ENCODE data around the gene B3GALNT1.
"Not testable (repeated sequence)": the region's sequence is repeated elsewhere in the genome, so short reads cannot be mapped to it uniquely, and the experiment has no call there.

Gene B3GALNT1

DNA sequence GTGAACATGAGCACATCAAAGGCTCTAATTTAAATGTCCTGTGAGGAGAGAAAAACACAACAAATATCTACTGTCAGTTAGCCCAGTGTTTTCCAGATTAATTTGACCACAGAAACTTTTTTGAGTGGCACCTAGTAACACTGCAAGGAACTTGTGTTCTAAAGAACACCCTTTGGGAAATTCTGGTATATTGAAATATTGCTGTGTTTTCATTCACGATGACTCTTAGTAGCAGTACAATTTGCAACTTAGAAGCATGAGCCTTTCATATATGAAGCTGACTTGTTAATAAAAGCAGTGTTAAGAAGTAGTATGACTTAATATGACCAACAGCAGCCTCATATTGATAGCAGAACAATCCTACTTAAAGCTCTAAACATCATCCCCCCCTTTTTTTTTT lies 32.0 kb downstream of the B3GALNT1 start:
- DNase-seq (ENCODE audit: low read depth): no peak

DNA sequence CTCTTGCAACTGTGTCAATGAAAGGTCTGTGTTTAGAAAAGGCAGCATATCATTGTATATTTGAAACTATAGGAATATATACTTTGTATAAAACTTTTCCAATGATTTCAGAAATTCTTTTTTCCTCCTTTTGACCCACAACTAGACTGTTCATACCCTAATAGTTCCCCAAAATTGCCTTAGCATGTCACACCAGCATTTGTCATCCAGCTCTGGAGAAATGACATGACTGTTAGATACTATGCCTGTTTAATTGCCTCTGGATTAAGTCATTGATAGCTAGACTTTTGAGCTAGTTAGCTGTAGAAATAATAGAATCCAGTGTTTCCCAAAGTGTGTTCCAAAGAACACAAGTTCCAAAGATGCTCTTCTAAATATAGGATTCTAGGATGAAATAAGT lies 32.4 kb downstream of the B3GALNT1 start:
- no peak for DNase-seq (ENCODE audit: low read depth)

DNA sequence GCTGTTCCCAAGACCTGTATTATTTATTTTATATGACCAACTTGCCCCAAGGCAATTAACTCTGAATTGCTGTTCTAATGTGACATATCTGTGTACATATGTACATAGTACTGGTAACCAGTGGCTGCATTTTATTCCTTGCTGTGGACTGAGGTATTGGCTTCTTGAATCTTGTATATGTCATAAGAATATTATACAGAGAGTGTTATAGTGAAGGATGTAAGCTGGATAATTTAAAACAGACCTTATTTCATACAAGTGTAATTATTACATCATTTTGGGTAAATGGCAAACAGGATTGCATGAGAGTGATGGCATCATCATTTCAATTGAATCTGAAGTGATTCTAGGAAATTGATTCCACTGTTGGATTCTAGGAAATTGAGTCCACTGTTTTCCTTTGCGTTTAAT lies 32.9 kb downstream of the B3GALNT1 start:
- DNase-seq (ENCODE audit: low read depth): no peak

GRCh38 chr3:161070980-161071663 lies 34.0 kb downstream of the B3GALNT1 start:
- no peak for DNase-seq (ENCODE audit: low read depth)

DNA sequence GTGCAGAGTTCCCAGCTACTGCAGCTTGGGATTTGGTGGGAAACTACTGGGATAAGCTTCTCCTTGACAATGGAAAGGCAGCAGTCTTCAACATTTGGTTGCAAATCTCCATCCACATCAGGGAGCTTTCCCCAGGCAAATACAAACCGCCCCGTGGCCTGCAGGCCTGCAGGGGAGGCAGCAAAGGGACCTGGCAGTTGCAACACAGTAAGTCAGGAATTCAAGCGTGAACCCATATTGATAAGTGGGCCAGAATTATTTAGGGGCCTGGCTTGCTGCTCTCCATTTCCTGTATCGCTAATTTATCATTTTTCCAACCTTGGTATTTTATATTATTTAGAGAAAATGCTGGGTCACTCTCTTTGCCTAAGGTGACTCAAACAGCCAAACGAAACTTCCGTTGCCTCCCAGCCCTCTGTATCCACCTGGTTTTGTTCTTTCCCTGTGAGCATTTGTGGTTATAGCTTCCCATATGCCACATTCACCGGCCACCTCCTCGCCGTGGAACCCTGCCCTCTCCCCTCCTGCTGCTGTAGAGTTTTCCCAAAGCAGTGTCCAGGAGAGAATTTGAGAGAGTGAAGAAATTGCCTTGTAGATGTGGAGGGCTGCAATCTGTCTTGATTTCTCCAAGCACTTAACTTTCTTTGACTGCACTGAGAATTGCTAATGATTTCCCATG lies 34.8 kb downstream of the B3GALNT1 start:
- no peak for DNase-seq (ENCODE audit: low read depth)

DNA sequence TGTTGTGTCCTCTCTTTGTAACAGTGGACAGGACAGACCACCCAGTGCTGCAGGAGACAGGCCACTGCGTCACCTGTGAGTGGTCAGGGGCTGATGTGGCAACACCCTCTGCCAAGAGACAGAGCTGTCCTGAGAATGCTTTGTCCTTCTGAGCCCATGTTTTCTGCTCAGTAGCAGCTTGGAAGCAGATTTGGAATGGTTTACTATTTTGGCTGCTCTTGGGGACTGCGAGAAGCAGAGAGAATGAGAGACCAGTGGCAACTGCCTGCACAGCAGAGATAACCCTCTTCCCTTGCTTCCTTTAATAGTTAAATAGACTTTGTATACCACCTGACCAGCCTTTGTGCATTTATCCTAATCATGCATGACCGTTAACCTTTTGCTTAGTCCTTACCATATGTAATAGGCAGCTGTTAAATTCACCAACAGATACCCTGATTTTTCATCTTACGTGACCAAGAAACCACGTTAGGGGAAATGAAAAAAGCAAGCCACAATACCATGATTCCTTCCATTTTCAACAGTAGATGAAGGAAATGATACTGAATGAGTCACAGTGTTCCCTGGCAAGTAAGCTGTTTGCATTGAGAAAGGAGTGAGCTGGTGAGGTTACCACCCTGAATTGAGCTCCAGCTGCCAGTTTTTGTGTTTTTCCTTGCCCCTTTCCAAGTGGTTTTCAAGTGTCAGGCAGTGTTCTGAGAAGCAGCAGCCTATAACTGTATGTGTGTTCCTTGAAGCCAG lies 35.5 kb downstream of the B3GALNT1 start:
- peak; percentile 15 for DNase-seq (ENCODE audit: low read depth)

- no peak for DNase-seq (ENCODE audit: low read depth)
Measured at GRCh38 chr3:161067335-161067734, 37.8 kb downstream of the B3GALNT1 start.

DNA sequence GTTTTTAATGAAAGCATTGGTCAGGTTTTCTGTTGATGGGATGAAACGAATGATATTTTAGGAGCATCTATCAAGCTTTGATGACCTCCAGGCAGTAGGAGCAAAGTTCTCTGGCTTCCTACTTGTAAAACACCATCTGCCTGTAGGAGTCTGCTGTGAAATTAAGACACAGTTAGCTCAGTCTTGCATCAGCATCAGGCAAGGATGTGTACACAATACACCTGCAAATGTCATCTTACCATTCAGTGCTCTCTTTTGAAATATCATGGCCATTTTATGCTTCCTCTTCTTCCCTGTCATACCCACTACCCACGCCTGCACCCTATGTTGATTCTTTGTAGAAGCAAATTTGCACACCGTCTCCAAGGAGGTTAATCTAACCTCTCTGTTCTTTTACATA lies 38.2 kb downstream of the B3GALNT1 start:
- DNase-seq (ENCODE audit: low read depth): no peak

DNA sequence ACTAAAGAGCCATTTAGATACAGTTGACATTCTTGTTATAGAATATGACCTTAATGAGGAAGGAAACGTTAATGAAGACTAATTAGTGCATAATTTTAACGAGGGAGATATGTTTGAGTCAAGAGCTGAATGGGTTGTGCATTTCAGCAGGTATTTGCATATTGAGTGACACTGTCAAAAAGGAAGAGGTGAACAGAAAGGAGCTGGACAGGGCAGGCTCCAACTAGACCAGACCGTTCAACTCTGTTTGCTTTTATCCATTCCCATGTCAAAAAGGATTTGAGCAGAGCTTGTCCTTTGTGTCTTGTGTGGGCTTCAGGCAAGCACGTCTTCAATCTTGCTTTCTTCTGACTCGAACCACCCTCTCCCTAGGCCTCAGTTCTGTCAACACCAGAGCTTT lies 40.7 kb downstream of the B3GALNT1 start:
- no peak for DNase-seq (ENCODE audit: low read depth)

- DNase-seq (ENCODE audit: low read depth): no peak
Measured at GRCh38 chr3:161054860-161055604, 50.1 kb downstream of the B3GALNT1 start.

DNA sequence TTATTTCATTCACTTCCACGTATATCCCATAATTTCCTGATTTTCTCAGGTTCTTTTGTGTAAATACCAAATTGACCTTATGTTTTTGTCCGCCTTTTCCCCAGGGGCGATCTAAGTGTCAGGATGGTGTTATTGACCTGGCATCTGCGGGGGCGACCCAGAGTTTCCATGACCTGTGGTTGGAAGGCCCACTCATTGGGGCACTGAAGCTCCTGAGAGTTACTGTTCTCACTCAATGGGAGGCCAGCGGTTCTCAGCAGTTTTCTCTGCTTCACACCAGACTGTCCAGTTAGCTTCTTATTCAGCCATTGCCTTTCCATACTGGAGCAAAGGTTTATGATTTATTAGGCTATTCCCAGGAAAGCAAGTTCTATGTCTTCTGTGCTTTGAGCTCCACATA lies 53.3 kb downstream of the B3GALNT1 start:
- no peak for DNase-seq (ENCODE audit: low read depth)

DNA sequence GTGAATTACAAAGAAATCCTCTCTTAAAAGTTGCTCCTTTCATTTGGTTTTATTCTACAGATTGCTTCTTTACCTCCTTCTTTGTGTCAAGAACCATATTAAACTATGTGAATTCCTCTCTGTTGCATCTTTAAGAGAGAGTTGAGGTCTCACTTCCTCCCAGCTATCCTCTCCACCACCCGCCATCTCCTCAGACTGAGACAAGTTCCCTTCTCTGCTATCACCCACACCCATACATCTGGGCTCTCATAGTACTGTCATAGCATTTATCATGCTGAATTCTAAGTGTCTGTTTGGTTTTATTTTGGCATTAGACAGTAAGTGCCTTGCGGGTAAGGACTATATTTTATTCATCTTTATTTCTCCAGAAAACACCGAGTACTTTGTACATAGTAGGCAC lies 54.2 kb downstream of the B3GALNT1 start:
- DNase-seq (ENCODE audit: low read depth): no peak

GRCh38 chr3:161049683-161050248 lies 55.4 kb downstream of the B3GALNT1 start:
- DNase-seq (ENCODE audit: low read depth): no peak

GRCh38 chr3:161043336-161044035 lies 61.7 kb downstream of the B3GALNT1 start:
- DNase-seq (ENCODE audit: low read depth): no peak

DNA sequence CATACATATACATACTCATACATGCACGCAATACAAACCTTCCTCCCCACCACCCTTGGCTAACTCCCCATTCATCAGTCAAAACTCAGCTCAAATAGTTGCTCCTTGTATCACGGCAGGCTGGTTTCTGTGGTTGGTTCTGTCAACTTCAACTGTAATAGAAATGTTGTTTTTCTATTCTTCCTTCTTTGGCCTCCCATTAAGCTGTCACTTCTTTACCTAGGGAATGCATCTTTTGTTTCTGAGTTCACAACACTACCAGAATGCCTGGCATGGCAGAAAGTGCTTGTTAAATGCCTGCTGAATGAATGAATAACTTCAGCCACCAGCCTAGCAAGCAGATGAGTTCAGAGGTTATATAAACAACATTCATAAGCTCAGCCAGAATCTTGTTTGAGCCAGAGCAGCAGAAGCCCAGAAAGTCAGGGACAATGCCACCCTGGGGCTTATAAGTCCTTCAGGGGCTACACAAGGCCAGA lies 63.1 kb downstream of the B3GALNT1 start:
- DNase-seq (ENCODE audit: low read depth): no peak

GRCh38 chr3:161038725-161039124 lies 66.4 kb downstream of the B3GALNT1 start:
- DNase-seq (ENCODE audit: low read depth): no peak

DNA sequence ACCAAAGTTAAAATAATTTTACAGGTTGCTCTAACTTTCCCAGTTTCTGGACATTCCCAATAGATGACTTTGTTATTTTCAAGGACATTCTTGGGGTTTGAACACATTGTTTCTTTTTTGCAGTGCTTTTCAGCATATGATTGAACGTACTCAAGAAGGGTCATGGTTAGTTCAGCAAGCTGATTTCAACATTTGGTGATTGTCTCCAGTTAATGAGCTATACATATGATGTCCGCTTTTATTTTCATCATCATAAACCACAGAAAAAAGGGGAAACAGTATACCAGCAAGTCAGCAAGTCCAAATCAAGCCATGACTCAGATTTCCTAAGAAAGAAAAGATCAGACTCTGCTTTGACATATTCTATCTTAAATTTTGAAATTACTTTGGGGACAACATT lies 69.4 kb downstream of the B3GALNT1 start:
- no peak for DNase-seq (ENCODE audit: low read depth)

DNA sequence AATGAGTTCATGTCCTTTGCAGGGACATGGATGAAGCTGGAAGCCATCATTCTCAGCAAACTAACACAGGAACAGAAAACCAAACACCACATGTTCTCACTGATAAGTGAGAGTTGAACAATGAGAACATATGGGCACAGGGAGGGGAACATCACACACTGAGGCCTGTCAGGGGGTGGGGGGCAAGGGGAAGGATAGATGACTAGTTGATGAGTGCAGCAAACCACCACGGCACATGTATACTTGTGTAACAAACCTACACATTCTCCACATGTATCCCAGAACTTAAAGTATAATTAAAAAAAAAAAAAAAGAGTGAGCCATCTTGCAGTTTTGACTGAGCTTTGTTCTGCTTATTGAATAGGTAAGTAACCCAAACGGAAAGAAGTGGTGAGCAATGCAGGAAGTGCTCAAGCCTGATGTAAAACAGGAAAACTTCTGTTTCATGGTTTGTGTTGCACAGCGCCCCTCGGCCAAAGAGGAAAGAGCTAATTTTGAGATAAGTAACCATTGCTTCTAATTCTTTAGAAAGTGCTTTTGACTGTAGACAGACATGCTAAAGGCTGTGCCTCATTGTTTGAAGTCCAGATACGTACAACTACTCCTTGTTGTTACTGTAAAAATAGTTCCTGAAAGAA lies 70.1 kb downstream of the B3GALNT1 start:
- DNase-seq (ENCODE audit: low read depth): not testable (repeated sequence)

Measured in HS-27A (cell line).